HG03139 (cell line): ENCODE measurements around the gene HDC.

Experiments used
- ATAC-seq: cut with Tn5 transposase; IDR thresholded peaks from one replicate; pipeline ENCODE4 v1.9.1; 2021; ENCODE audit not compliant: unreplicated experiment

HDC gene

DNA sequence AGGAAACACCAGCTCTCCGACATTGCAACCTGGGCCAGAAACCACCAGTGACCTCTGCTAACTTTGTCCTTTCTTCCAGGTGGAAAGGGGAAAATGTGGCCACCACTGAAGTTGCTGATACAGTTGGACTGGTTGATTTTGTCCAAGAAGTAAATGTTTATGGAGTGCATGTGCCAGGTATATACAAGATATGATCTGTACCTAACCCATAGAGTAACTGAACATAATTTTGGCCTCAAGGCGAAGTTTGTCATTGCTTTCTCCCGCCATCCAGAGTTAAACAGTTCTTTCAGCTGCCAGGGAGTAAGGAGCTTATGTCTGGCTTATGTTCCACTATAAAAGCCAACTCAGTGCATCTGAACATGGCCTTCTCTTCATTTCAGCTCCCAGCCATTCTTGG, 36.7 kb downstream of the HDC start:
- no peak for ATAC-seq

GRCh38 chr15:50227076-50227475, 38.5 kb downstream of the HDC start:
- ATAC-seq: no peak

DNA sequence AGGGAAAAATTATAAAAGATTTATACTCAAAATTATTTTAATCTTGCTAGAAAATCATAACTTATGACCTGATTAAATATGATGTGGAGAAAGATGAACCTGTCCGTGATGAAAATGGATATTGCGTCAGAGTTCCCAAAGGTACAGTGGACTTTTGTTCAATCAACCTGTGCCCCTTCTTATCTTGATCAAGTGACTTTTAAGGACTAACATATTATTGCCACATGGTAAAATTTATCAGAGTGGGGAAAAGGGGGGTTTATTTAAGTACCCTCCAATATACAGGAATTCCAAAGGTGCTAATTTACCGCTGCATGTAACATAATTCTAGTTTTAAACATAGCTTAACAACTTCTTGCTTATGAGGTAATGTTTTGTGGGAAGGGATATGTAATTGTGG, 39.6 kb downstream of the HDC start:
- ATAC-seq: no peak

DNA sequence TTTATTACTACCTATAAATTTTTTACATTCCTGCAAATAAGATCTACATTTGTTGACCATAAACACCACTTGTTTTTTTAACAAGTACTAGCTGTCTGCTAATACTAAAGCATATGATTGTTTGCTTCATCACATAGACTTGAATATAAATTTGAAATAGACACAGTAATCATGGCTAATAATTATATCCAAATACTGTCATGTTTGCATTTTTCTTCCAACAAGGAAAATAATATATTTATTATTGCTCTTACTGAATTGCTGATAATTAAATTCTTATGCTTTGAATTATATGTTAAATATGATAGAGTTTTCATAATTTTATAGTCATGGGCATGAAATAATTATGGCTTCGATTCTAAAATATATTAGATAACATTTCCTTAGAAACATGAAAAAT, 40.5 kb downstream of the HDC start:
- ATAC-seq: no peak

- ATAC-seq: no peak
These were observed 40.9 kb downstream of the HDC start for GRCh38 chr15:50224606-50225005.

GRCh38 chr15:50222181-50222580, 43.3 kb downstream of the HDC start:
- ATAC-seq: no peak

- no peak for ATAC-seq
These were observed 45.7 kb downstream of the HDC start for GRCh38 chr15:50219820-50220219.

DNA sequence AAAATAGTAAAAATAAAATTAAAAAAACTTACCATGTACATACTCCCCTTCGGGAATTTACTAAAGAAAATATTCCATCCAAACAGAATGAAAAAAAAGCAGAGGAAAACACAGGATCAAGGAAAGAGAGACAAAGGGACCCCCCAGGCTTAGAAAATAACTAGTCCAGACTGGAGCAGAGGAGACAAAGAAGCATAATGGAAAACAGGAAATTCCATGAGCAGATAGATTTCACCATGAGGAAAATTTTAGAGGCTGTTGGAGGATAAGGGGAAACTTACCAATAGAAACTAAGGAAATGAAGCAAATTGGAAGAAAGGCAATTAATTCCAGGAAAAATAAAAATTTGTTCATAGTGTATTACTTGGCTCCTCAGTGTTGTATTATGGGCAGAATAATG, 46.8 kb downstream of the HDC start:
- no peak for ATAC-seq

- no peak for ATAC-seq
These were observed 47.2 kb downstream of the HDC start for GRCh38 chr15:50218291-50218690.

DNA sequence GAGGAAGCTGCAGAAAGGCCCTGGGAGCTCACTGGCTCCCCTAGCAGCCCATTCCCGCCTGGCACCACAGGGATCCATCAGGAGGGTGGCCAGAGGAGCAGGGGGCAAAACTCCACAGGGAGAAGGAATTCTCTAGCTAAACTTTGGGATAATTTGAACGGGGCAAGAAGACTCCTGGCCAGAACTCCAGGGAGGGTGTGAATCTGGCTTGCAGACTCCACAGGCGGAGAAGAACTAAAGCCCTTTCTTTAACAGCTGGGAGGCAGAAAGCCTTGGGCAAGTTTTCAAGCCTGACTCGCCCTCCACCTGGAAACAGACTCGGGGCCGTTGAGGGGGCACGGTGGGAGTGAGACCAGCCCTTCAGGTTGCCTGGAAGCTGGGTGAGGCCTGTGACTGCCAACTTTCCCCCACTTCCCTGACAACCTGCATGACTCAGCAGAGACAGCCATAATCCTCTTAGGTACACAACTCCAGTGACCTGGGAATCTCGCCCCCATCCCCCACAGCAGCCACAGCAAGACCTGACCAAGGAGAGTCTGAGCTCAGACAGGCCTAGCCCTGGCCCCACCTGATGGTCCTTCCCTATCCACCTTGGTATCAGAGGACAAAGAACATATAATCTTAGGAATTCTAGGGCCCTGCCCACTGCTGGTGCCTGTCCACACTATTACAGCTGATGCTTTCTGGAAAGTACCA, 54.9 kb downstream of the HDC start:
- no peak for ATAC-seq

DNA sequence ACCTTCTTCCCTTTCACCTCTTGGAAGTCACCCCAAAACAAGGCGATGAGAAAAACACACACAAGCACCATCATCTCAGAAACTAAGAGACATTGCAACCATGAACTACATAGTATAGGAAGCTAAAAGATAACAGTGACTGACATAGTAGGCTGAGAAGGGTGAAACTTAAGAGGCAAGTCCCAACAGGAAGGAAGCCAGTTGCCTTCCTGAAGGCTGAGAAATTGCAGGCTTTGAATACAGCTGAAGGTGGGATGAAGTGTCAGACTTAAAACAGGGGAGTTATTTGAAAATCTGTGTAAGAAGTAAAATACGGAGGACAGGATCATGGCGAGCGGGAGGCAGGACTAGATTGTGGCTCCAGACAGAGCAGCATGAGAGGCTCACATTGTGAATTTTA, 55.7 kb downstream of the HDC start:
- no peak for ATAC-seq

- no peak for ATAC-seq
These were observed 59.5 kb downstream of the HDC start for GRCh38 chr15:50206020-50206419.

DNA sequence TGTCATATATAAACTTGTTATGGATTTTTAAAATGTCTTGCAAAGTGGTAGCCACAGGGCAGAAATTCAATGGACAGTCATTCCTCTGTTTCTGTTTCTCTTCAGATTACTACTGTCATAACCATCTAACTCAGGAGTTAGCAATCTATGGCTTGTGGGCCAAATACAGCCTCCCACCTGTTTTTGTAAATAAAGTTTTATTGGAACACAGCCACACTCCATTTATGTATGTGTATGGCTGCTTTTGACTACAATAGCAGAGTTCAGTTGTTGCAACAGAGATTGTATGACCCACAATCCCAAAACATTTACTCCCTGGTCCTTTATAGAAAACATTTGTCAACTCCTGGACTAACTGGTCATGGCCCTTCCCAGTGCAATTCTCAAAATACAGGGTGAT, 63.5 kb downstream of the HDC start:
- ATAC-seq: no peak

DNA sequence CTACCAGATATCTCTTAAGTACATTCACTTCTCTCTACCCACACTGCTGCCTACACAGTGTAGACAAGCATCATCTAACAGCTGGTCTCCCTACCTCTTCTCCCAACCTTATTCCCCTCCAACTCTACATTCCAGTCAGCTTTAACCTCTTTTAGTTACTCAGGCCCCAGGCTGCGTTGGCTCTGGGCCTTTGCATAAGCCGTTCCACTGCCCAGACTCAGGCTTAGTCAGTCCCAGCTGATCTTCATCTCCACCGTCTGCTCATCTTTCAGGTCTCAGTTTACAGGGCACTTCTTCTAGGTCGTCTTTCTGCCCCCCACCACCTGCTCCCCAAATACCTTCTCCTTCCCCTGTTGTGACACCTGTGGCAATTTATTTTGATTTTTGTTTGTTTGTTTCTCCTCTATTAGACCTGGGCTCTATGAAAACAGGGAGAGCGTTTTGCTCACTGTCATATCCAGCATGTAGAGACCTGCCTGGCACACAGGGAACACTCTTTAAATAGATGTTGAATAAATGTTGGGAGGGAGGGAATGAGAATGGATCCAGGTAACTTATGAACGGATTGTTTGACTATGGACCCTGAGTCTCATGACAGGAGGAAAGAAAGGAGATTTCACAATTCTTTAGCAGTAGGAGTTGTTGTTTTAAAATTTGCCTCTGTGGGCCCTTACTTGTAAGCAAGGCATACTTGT, 72.5 kb downstream of the HDC start:
- no peak for ATAC-seq

GRCh38 chr15:50192164-50192563, 73.4 kb downstream of the HDC start:
- no peak for ATAC-seq
